ENCODE results near the gene PRR16. TPM values are rescaled to one million over a fixed set of nuclear protein-coding genes. Genes with fewer than 3 reads are reported as not detected.
A peak's percentile ranks its signal among the peaks of the same experiment; 100 is the strongest.
"Not testable (repeated sequence)": the region's sequence is repeated elsewhere in the genome, so short reads cannot be mapped to it uniquely, and the experiment has no call there.

The PRR16 gene
- polyA plus RNA-seq, 5 donors: 11.5 to 13.9 (median 12.8) TPM

DNA sequence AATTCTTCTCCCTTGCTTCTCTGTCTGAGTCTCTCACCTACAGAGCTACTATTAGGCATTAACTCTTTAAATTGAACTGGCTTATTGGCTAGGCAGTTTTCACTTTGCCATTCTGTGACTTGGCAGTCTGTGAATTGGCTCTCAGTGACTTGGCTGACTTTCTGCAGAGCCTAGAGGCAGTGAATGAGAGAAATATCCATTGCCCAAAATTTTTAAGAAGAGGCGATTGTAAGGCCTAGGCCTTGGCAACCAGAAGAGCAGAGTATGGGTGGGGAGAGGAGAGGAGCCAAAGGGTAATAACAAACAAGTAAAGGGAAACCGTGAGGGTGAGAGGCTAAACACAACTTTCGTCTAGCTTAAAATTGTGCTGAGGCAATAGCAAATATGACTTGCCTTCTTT lies 176.7 kb downstream of the PRR16 start:
- no peak for DNase-seq

DNA sequence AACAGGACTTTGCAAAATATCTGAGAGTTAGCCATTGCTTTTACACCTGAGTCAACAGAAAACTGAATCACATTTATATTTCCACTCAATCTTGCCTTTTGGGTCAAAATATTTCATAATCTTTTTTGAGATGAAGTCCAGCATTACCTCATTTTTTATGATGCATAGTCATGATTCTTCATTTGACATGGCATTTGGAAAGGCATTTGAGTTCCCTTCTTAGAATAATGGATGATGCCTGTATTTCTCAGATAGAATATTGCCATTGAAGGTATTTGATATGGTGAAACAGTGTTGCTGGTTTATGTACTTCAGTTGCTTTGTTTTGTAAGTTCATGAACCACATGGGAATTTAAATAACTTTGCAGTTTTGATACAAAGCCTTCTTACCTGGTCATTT lies 180.4 kb downstream of the PRR16 start:
- no peak for DNase-seq

GRCh38 chr5:120655828-120656435 lies 191.8 kb downstream of the PRR16 start:
- peak in 1 of 2 donors; percentile 5 for DNase-seq

GRCh38 chr5:120657104-120657503 lies 193.0 kb downstream of the PRR16 start:
- no peak for DNase-seq

DNA sequence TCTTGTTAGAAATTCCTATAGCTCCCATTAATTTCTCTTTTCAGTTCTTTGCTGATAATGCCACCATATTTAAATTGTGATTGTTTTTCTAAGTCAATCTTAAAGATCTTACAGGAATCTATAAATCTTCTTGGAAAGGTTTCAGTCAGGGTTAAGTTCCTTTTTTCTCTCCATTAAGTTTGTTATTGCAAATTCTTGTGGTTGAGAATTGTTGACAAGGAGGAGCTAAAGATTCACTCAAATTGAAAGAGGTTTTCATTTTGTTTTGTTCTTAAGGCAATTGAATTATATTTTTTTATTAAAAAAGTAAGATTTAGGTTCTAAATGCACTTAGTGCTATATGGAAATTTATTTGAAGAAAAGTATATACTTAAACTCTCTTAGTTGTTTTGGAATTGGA lies 213.4 kb downstream of the PRR16 start:
- DNase-seq: no peak

- DNase-seq: no peak
Measured at GRCh38 chr5:120678279-120678678, 214.2 kb downstream of the PRR16 start.

- DNase-seq: no peak
Measured at GRCh38 chr5:120682851-120683250, 218.8 kb downstream of the PRR16 start.

- DNase-seq: no peak
Measured at GRCh38 chr5:120683580-120683979, 219.5 kb downstream of the PRR16 start.

DNA sequence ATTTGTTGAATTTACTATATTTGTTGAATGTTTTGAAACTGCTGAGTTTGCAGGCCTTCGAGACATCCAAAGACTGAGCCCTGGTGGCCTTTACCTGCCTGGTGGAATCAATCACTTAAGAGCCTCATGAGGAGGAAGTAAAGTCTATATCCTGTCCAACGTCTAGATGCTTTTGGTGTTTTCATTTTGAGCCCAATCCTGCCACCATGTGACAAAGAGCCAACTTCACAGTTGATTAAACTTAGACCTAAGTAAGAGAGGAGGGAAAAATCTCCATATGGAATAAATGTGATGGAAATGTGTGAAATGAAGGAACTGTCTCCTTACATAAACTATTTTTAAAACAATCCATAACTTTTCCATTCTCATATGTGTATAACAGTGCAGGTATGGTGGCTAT lies 220.1 kb downstream of the PRR16 start:
- peak in 1 of 2 donors; percentile 8 for DNase-seq

DNA sequence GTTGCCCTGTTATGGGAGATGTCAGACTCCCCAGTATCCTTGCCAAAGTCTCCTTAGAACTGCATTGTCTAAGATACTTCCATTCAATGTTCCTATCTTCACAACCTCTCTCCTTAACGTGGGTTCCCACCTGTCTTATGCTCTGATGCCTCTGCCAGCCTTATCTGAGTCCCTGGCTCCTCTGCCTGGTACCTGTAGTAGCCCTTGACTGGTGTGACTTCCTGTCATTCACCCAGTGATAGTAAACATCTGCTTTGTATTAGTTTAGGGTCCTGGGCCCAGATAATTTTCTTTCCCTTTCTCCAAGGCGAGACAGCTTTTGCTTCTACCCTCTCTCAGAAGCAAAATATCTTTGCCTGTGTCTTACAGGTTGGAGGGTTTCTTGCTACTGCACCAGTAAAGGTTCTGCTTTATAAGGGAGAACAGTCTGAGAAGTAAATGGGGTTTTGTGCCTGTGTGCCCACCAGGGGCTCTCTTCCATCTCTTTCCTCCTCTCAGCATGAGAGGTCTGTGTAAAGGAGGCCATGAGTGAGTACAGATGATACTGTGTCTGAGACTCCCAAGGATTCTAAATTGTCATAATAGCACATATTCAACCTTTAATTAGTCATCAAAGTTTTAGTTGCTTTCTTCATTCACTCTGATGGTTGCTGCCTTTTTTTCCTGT lies 220.8 kb downstream of the PRR16 start:
- DNase-seq: no peak

GRCh38 chr5:120690621-120691407 lies 226.7 kb downstream of the PRR16 start:
- DNase-seq: no peak

DNA sequence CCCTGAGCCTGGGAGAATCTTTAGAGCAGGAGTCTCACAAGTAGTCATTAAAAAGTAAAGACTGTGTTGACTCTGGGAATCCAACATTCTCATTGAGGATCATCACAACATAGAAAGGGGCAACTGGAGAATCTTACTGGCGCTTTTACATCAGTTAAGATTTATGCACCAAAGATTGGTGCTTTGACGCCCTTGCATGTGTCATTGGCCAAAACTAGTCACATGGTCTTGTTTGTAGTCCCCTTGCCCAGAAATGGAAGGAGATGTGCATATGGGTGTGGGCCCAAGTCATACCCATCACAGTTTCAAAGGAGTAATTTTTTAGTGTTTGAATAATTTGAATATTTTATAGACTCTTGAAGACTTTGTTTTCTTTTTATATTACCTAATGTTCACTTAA lies 228.2 kb downstream of the PRR16 start:
- no peak for DNase-seq

- no peak for DNase-seq
Measured at GRCh38 chr5:120695368-120695880, 231.3 kb downstream of the PRR16 start.

DNA sequence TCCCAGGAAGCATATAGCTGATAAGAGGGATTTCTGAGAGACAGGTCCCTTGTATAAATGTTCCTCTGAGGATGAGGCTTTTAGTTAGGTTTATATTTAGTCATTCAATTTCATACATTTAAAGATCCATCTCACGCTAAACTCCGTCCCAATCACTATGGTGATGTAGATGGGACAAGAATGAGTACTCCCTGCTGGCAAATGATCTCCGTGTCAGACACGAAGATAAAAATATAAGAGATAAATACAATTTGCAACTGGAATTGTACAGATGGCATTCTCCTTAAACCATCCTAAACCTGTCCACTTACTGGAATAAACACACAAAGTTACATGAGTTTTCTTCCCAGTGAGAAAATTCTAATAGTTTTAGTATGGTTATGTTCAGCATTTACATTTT lies 233.0 kb downstream of the PRR16 start:
- no peak for DNase-seq

GRCh38 chr5:120697670-120698327 lies 233.7 kb downstream of the PRR16 start:
- not testable (repeated sequence) for DNase-seq

- DNase-seq: not testable (repeated sequence)
Measured at GRCh38 chr5:120700653-120701052, 236.6 kb downstream of the PRR16 start.

DNA sequence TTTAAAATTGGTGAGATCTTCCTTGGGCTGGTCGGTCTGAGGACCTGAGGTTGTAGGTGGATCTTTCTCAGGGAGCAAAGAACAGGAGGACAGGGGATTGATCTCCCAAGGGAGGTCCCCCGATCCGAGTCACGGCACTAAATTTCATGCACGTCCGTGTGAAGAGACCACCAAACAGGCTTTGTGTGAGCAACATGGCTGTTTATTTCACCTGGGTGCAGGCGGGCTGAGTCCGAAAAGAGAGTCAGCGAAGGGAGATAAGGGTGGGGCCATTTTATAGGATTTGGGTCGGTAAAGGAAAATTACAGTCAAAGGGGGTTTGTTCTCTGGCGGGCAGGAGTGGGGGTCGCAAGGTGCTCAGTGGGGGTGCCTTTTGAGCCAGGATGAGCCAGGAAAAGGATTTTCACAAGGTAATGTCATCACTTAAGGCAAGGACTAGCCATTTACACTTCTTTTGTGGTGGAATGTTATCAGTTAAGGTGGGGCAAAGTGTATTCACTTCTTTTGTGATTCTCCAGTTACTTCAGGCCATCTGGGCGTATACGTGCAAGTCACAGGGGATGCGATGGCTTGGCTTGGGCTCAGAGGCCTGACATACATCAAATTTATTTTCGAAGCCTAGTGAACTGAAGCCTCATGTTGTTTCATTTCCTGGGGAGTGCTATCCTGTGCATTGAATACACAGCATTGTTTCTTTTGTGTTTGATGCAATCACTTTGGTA lies 238.9 kb downstream of the PRR16 start:
- not testable (repeated sequence) for DNase-seq

- no peak for DNase-seq
Measured at GRCh38 chr5:120703918-120704587, 240.0 kb downstream of the PRR16 start.

DNA sequence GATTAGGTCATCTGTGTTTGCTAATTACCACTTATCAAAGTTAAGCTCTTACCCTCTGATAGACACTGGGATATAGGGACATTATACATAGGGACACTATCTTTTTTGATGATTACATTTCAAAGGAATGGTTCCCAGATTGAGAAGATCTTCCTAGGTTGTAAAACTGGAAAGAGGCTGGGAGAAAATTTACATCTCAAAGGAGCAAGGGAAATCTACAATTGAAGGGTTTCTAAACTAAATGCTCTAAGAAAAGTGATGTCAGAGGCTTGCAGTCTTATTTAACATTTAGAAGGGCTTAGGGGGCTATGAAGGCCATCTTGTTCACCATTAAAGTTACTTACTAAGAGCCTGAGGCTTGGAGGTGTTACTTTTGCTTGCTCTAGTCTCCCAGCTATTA lies 242.8 kb downstream of the PRR16 start:
- no peak for DNase-seq

- DNase-seq: no peak
Measured at GRCh38 chr5:120717381-120717780, 253.3 kb downstream of the PRR16 start.

DNA sequence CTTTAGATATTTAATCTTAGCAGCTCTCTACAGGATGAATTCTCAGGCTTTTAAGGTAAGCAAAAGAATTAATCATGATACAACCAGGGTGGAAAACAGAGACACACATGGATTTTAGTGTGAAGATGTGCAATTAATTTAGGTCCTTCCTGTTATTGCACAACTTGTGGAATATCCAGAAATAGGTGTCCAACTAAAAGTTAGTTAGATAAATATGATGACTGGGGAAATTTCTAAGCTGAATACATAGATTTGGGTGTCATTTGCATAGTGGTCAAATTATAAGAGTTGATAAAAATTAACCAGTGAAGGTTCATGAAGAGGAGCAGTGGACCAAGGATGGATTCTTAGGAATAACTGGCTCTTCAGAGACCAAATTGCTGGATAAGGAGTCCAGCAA lies 266.1 kb downstream of the PRR16 start:
- DNase-seq: no peak

Data from right lung (tissue), 5 donors.